AG09319 (cell line): ENCODE results near the gene GDF15.

ENCODE experiments used
- DNase-seq: peaks from one replicate; pipeline ENCODE4 v3.0.0-alpha.2; 2010; ENCODE audit warnings: low read depth; ENCODE audit errors: extremely low read depth
- CTCF ChIP-seq: IDR thresholded peaks from 2 replicates; pipeline ENCODE4 v1.5.1; 2011; ENCODE audit warnings: low read depth, mild to moderate bottlenecking, inconsistent platforms, low read length, moderate library complexity

Gene GDF15

GRCh38 chr19:18436671-18437490 is 50.9 kb downstream of the GDF15 start:
- no peak for DNase-seq
- no peak for TF ChIP-seq CTCF

- no peak for DNase-seq
These were observed 51.8 kb downstream of the GDF15 start, which contains the start of gene ISYNA1 for GRCh38 chr19:18437491-18438330. ISYNA1 (minus strand) TSS chr19:18438133; CDS start chr19:18437979, 154 bp downstream.

GRCh38 chr19:18438331-18439024 is 52.5 kb downstream of the GDF15 start:
- no peak for TF ChIP-seq CTCF
- DNase-seq, result no peak

More at GRCh38 chr19:18437491-18438330, 51.8 kb downstream of the GDF15 start, which contains the start of gene ISYNA1:
- TF ChIP-seq CTCF, result no peak
